Endometrial microvascular endothelial cells (primary cell): ENCODE data around the gene MFAP3. TPM values are rescaled to one million over a fixed set of nuclear protein-coding genes. Genes with fewer than 3 reads are reported as not detected.
"Not testable (repeated sequence)": the region's sequence is repeated elsewhere in the genome, so short reads cannot be mapped to it uniquely, and the experiment has no call there.

Experiments
- in situ Hi-C: cut with HindIII; loops from 2 replicates; pipeline ENCODE4 v1.10.0; 2017; ENCODE audit warnings: low sequenced_read_pairs, low pct_unique_long_range_greater_than_20kb; ENCODE audit errors: inconsistent ontology term
- total RNA-seq: library from RNA; depleted of rRNA; stranded (reverse); fragments of >200 nt; gene quantifications from one replicate; pipeline ENCODE4 v1.2.3, GENCODE V29; 2015; ENCODE audit errors: inconsistent ontology term

Gene MFAP3
- total RNA-seq, 1 donor from 2014 or later = 72.7 TPM

- in situ Hi-C loops = no loop called here
Measured at GRCh38 chr5:154046486-154046885, 7.7 kb downstream of the MFAP3 start.

GRCh38 chr5:154047324-154047723, 8.6 kb downstream of the MFAP3 start:
- in situ Hi-C loops = no loop called here

GRCh38 chr5:154049636-154050035, 10.9 kb downstream of the MFAP3 start:
- in situ Hi-C loops = no loop called here

- in situ Hi-C loops = no loop called here
Measured at GRCh38 chr5:154053468-154053867, 14.7 kb downstream of the MFAP3 start.

GRCh38 chr5:154055201-154055600, 16.4 kb downstream of the MFAP3 start:
- in situ Hi-C loops = no loop called here

GRCh38 chr5:154058055-154059038, 19.6 kb downstream of the MFAP3 start:
- in situ Hi-C loops = no loop called here

- in situ Hi-C loops = no loop called here
Measured at GRCh38 chr5:154059039-154059430, 20.3 kb downstream of the MFAP3 start.

- in situ Hi-C loops = no loop called here
Measured at GRCh38 chr5:154059583-154059982, 20.8 kb downstream of the MFAP3 start.

- in situ Hi-C loops = no loop called here
Measured at GRCh38 chr5:154060606-154061005, 21.8 kb downstream of the MFAP3 start.

- in situ Hi-C loops = no loop called here
Measured at GRCh38 chr5:154063372-154063771, 24.6 kb downstream of the MFAP3 start.

GRCh38 chr5:154065971-154066370, 27.2 kb downstream of the MFAP3 start:
- in situ Hi-C loops = no loop called here

GRCh38 chr5:154069854-154070253, 31.1 kb downstream of the MFAP3 start:
- in situ Hi-C loops = not testable (repeated sequence)

GRCh38 chr5:154071799-154072413, 33.1 kb downstream of the MFAP3 start:
- in situ Hi-C loops = no loop called here

- in situ Hi-C loops = no loop called here
Measured at GRCh38 chr5:154072414-154073171, 33.8 kb downstream of the MFAP3 start.

- in situ Hi-C loops = no loop called here
Measured at GRCh38 chr5:154076240-154076922, 37.6 kb downstream of the MFAP3 start.

GRCh38 chr5:154077696-154078095, 38.9 kb downstream of the MFAP3 start:
- in situ Hi-C loops = no loop called here

- in situ Hi-C loops = no loop called here
Measured at GRCh38 chr5:154078272-154078671, 39.5 kb downstream of the MFAP3 start.

- in situ Hi-C loops = no loop called here
Measured at GRCh38 chr5:154081246-154081645, 42.5 kb downstream of the MFAP3 start.

GRCh38 chr5:154084062-154084639, 45.4 kb downstream of the MFAP3 start:
- in situ Hi-C loops = no loop called here
